H54 (cell line): Measurements from ENCODE around the gene DDAH2.

ENCODE experiments used
- DNase-seq: peaks from one replicate; pipeline ENCODE4 v3.0.0; 2011; ENCODE audit warnings: low spot score, mixed read lengths; ENCODE audit not compliant: insufficient read length
- FAIRE-seq: peaks from 3 replicates; lab custom pipeline; 2011; peaks lifted over from hg19 to GRCh38; lab: Jason Lieb, UNC
- POLR2A ChIP-seq: IDR thresholded peaks from 2 replicates; pipeline ENCODE4 v1.6.1; 2011; ENCODE audit warnings: low read depth, mild to moderate bottlenecking, low read length

Gene DDAH2

GRCh38 chr6:31767096-31767645 is 38.1 kb upstream of the DDAH2 start:
- no peak for FAIRE-seq
- DNase-seq, result no peak
- no peak for TF ChIP-seq POLR2A

- FAIRE-seq (no peak), DNase-seq (no peak)
- no peak for TF ChIP-seq POLR2A
Observed at GRCh38 chr6:31765910-31766794, 37.1 kb upstream of the DDAH2 start.

DNA sequence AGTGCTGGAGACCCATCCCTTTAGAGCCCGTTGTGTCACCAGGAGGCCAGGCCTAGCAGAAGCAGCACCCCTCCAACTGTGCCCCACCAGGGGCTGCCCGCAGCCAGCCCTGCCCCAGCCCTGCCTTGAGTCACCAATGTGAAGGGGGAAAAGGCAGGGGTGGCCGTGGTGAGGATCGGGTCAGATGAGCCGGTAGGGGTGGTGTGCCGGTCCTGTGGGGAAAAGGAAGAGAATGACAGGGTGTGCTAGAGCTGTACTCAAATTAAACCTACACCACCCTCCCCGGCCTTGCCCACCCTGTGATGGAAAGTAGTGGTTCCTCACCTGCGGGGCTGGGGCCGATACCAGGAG is 36.4 kb upstream of the DDAH2 start:
- FAIRE-seq, result no peak
- TF ChIP-seq POLR2A, result no peak
- DNase-seq, result no peak

- FAIRE-seq (no peak), DNase-seq (no peak)
Observed at GRCh38 chr6:31764198-31764597, 35.1 kb upstream of the DDAH2 start.

GRCh38 chr6:31763619-31763940 is 34.5 kb upstream of the DDAH2 start:
- peak; percentile 59 for DNase-seq
- TF ChIP-seq POLR2A, result no peak
- FAIRE-seq, result peak; percentile 23

More at GRCh38 chr6:31764198-31764597, 35.1 kb upstream of the DDAH2 start:
- TF ChIP-seq POLR2A, result no peak

- no peak for FAIRE-seq
- TF ChIP-seq POLR2A, result no peak
- DNase-seq, result no peak
Observed at GRCh38 chr6:31762878-31763618, 33.9 kb upstream of the DDAH2 start.

DNA sequence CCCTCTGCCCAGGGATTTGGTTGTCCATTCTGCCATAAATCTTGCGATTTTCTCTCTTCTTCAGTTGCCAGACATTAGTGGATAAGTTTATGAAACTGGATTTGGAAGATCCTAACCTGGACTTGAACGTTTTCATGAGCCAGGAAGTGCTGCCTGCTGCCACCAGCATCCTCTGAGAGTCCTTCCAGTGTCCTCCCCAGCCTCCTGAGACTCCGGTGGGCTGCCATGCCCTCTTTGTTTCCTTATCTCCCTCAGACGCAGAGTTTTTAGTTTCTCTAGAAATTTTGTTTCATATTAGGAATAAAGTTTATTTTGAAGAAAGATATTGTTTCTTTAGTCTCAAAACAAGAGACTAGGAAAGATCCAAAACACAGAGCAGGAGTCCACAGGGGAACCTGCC is 33.3 kb upstream of the DDAH2 start, which contains the start of gene SAPCD1:
TSS of gene SAPCD1 (plus strand) at position 301 of the 400 bp plus-strand sequence. CDS start 399 bp downstream, outside the sequence.
- TF ChIP-seq POLR2A, result no peak
- no peak for DNase-seq
- no peak for FAIRE-seq

DNA sequence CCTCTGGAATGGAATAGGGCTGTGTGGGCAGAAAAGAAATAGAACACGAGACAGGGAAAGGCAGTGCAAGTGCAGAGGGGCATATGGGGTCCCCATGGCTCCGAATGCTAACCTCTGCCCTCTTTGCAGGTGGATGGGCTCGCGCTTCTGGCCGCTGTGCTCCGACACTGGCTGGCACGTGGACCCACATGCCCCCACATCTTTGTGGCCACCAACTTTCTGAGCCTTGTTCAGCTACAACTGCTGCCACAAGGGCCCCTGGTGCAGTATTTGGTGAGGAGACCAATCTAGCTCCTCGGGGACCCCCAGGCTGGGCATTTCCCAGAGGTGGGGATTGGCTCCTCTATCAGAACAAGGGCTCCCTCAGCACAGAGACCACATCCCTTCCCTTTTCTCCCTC is 32.2 kb upstream of the DDAH2 start:
- TF ChIP-seq POLR2A, result no peak
- FAIRE-seq (no peak), DNase-seq (no peak)

DNA sequence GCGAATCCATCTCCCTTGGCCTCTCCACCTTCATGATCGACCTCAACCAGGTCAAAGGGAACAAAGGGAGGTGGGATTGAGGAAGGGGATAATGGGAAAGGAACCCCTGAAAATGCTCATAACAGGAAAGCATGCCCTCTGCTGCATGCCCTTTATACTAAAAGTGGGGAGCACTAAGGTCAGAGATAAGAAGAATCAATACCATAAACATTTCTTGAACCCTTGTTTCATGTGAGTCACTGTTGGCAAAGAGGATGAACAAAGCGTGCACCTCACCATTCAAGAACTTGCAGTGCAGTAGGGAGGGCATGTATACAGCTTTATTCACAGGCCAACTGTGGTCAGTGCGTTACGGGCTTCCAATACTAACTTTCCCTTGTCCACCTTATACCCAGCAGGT is 31.7 kb upstream of the DDAH2 start:
- no peak for DNase-seq
- FAIRE-seq, result no peak
- TF ChIP-seq POLR2A, result no peak

- no peak for TF ChIP-seq POLR2A
- FAIRE-seq, result no peak
- DNase-seq, result no peak
Observed at GRCh38 chr6:31758281-31758680, 29.2 kb upstream of the DDAH2 start.

DNA sequence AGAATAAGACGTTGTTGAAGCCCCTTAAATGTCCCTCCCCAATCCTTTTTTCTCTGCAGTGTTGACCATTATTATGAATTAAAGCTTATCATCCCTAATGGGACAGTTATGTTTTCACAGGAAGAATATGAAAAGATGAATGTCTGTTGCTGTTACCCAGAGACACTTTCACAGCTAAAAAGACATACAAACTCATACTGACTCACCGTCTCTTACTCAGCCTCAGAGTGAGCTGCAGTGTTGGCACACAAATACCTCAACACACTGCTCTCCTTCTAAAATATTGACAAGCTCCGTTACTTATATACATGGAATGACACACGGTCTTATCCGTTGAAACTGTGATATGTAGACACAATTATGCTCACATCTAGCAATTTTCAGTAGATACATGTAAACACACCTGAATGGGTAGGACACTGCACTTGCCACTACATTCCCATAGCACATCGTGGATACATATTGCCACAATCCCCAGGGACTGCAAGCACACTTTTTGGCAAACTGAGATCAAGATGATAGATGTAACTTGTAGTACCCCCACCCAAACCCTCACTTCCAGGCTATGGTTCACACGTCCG is 23.7 kb upstream of the DDAH2 start:
- no peak for TF ChIP-seq POLR2A
- peak; percentile 58 for FAIRE-seq
- peak; percentile 61 for DNase-seq

- no peak for FAIRE-seq
- no peak for TF ChIP-seq POLR2A
- DNase-seq, result no peak
Observed at GRCh38 chr6:31750411-31751022, 21.4 kb upstream of the DDAH2 start.

GRCh38 chr6:31749301-31750036 is 20.4 kb upstream of the DDAH2 start:
- FAIRE-seq (no peak), DNase-seq (no peak)
- TF ChIP-seq POLR2A, result no peak
